Measurements from ENCODE around the gene YIPF1. TPM values are rescaled to one million over a fixed set of nuclear protein-coding genes. Genes with fewer than 3 reads are reported as not detected.

YIPF1 gene
- total RNA-seq, 1 donor from 2014 or later = 42.7 TPM

GRCh38 chr1:53930932-53931331 lies 41.3 kb upstream of the YIPF1 start:
- no peak for DNase-seq (ENCODE audit: low read depth)
- Histone ChIP-seq H3K36me3 (ENCODE audit: control insufficient read depth, insufficient read depth, low read length) (no peaks in the 10 kb centered on the region), H3K4me3 (ENCODE audit: low read depth, low read length) (no peak overlapping the region), H3K27me3 (ENCODE audit: control insufficient read depth, insufficient read depth, low read length) (no peaks in the 10 kb centered on the region)
- TF ChIP-seq CTCF (IDR thresholded peaks at IDR 0.05; ENCODE audit: insufficient read depth, low read length, poor library complexity, severe bottlenecking) = no peak

DNA sequence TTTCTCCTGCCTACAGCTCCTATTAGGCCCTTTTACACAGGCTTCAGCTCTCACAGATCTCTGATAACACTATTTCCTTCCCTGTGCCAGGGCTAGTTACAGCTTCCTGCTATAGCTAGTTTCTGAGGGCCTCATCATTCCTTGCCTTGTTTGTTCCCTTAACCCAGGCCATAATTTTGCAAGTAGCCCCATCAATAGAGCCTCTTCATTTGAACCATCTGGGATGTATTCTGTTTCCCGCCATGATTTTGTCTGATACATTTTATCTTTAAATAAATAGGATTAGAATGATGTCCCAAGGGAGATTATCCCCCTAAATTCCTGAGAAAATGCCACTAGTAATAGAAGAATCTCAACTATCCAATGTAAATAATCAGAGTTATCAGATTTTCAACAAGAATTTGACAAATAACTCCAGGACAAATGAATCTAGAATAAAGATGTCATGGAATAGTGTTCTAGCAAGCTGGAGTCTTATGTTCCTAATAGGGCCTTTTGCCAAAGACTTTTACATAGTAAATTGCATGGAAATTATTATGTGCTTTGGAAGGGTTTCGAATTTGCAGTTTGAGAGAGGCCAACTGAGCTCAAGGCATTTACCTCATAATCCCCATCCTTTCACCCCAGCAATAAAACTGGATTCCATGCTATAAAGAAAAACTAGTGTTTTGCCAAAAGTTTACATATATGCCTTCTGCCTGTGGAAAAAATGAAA lies 39.8 kb upstream of the YIPF1 start:
- Histone ChIP-seq H3K27me3 (ENCODE audit: control insufficient read depth, insufficient read depth, low read length) (no peaks in the 10 kb centered on the region), H3K4me3 (ENCODE audit: low read depth, low read length) (no peak overlapping the region), H3K36me3 (ENCODE audit: control insufficient read depth, insufficient read depth, low read length) (no peaks in the 10 kb centered on the region)
- DNase-seq (ENCODE audit: low read depth) = no peak
- no peak for TF ChIP-seq CTCF (IDR thresholded peaks at IDR 0.05; ENCODE audit: insufficient read depth, low read length, poor library complexity, severe bottlenecking)

DNA sequence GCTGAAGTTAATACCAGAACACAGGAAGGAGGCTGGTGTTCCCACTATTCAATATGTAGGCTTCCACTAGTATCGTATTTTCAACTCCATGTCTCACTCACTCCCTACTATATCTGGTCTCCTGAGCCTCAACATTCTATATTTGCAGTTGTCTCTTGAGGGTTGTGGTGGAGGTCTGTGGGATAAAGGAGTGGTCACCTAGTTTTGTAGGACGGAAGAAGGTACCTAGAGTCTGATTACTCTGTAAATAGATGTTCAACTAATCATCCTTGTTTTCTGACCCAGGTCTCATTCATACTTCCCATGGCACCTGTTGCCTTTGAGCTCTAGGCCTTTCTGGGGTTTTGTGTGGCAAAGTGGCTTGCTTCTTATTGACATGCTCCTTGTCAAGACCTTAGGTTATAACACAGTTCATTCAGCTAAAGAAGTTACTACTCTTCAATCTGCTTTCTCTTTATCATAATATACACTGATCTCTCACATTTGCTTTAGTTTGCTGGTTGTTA lies 37.8 kb upstream of the YIPF1 start:
- H3K36me3 ChIP-seq (ENCODE audit: control insufficient read depth, insufficient read depth, low read length) = peaks cover 1% of the 10 kb centered on the region
- TF ChIP-seq CTCF (IDR thresholded peaks at IDR 0.05; ENCODE audit: insufficient read depth, low read length, poor library complexity, severe bottlenecking) = no peak

GRCh38 chr1:53919675-53920066 lies 30.1 kb upstream of the YIPF1 start:
- Histone ChIP-seq H3K36me3 (ENCODE audit: control insufficient read depth, insufficient read depth, low read length) (peaks cover 1% of the 10 kb centered on the region), H3K27me3 (ENCODE audit: control insufficient read depth, insufficient read depth, low read length) (no peaks in the 10 kb centered on the region), H3K4me3 (ENCODE audit: low read depth, low read length) (no peak overlapping the region)
- no peak for DNase-seq (ENCODE audit: low read depth)
- no peak for TF ChIP-seq CTCF (IDR thresholded peaks at IDR 0.05; ENCODE audit: insufficient read depth, low read length, poor library complexity, severe bottlenecking)

More for the DNA sequence above, 37.8 kb upstream of the YIPF1 start:
- DNase-seq (ENCODE audit: low read depth) = no peak
- H3K4me3 ChIP-seq (ENCODE audit: low read depth, low read length) = no peak overlapping the region
- H3K27me3 ChIP-seq (ENCODE audit: control insufficient read depth, insufficient read depth, low read length) = no peaks in the 10 kb centered on the region

- peaks cover 1% of the 10 kb centered on the region for H3K36me3 ChIP-seq (ENCODE audit: control insufficient read depth, insufficient read depth, low read length)
- no peak for TF ChIP-seq CTCF (IDR thresholded peaks at IDR 0.05; ENCODE audit: insufficient read depth, low read length, poor library complexity, severe bottlenecking)
- H3K27me3 ChIP-seq (ENCODE audit: control insufficient read depth, insufficient read depth, low read length) = no peaks in the 10 kb centered on the region
- H3K4me3 ChIP-seq (ENCODE audit: low read depth, low read length) = no peak overlapping the region
- no peak for DNase-seq (ENCODE audit: low read depth)
These were observed 28.7 kb upstream of the YIPF1 start for GRCh38 chr1:53918343-53918742.

All from kidney epithelial cell (primary cell).